Amygdala (tissue), 56 donors: ENCODE results near the gene ASB10.

Experiments used
- DNase-seq, 56 donors: peaks; one replicate each; lab custom pipeline; 2025; lab: John Stamatoyannopoulos, UW

Gene ASB10

GRCh38 chr7:151139071-151139790 is 47.8 kb downstream of the ASB10 start:
- no peak for DNase-seq

- no peak for DNase-seq
These were observed 48.7 kb downstream of the ASB10 start for GRCh38 chr7:151138153-151138851.

GRCh38 chr7:151137791-151138152 is 49.3 kb downstream of the ASB10 start:
- DNase-seq, result no peak

DNA sequence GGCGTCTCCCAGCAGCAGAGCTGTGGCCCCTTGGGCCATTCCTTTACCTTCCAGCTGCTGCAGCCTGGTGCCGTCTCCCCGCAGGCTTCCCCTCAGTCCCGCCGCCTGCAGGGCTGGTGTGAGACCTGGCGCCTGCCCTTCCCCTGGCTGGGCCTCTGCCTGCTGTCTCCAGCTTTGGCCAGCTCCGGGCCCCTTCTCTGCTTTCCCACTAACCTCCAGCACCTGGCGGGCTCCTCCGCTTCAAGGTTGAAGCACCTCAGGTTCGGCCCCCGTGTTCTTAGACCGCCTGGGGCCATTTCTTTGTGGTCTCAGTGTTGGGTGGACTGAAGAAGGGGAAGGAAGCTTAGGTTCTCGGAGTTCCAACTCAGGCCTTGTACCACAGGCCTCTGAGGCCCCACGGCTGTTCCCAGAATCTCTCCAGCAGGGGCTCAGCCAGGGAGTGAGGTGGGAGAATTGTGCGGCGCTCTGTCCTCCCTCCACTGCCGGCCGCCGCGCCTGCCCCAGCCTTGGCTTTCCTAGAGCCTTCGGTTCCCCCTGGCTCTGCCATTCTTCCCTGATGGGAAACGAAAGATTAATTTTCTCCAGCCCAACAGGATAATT is 49.9 kb downstream of the ASB10 start:
- no peak for DNase-seq

- DNase-seq, result no peak
These were observed 50.9 kb downstream of the ASB10 start for GRCh38 chr7:151135866-151136843.

- DNase-seq, result no peak
These were observed 51.6 kb downstream of the ASB10 start for GRCh38 chr7:151135525-151135845.

DNA sequence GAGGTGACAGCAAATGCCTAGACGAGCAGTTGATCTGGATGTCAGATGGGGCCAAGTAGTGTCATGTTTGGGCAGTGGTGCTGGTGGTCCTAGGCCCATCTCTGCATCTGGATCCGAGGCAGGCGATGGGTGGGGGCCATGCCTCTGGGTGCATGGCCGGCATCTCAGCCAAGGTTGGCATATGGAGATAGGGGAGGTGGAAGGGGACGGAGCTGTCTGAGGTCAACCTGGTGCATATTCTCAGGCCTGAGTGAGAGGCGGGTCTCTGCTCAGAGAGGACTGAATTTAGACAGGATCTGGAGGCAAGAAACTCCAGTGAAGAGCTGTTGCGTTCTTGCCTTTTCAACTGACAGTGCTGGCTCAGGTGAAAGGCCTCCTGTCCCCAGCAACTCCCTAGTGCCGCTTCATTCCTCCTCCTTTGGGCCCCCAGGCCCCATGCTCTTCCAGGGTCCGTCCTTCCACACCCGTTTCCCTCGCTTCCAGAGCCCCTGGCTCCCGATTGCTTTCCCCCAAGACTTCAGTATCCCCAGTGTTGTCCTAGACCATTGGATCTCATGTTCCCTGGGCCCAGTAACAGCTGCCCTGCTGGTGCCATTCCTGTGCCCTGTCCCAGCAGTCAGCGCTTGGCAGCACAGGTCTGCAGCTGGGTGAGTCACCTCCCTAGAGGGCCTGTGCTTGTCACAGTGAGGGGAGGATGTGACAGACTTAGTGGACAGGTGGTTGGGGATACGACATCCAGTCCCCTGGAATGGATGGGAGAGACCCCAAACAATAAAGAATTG is 52.1 kb downstream of the ASB10 start:
- no peak for DNase-seq

DNA sequence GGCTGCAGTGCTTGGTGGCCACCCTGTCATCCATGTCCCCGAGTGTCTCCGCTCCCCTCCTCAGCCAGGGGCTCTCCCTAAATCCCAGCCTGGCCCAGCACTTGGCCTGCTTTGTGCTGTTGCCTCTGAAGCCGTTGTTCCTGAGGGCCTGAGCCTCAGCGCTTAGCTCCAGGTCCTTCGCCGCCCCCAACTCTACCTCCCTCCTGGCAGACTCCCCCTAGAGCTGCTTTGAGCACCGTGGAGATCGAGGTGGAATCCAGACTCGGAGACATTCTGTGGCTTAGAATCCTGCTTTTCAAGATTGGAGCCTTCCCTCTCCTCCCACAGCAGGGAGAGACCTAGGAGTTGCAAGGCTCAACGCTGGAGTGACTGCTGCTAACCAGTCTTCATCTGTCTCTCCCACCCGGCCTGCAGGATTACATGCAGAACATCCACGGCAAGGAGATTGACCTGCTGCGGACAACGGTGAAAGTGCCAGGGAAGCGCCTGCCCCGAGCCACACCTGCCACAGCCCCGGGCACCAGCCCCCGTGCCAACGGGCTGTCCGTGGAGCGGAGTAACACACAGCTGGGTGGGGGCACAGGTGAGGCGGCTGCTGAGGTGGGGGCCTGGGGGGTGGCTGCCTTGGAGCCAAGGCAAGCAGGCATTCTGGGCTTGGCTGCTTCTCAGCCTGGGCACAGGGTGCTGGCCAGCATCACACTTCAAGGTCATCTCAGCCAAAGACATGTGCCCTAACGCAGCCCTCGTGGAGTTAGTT is 52.9 kb downstream of the ASB10 start:
- DNase-seq, result no peak

DNA sequence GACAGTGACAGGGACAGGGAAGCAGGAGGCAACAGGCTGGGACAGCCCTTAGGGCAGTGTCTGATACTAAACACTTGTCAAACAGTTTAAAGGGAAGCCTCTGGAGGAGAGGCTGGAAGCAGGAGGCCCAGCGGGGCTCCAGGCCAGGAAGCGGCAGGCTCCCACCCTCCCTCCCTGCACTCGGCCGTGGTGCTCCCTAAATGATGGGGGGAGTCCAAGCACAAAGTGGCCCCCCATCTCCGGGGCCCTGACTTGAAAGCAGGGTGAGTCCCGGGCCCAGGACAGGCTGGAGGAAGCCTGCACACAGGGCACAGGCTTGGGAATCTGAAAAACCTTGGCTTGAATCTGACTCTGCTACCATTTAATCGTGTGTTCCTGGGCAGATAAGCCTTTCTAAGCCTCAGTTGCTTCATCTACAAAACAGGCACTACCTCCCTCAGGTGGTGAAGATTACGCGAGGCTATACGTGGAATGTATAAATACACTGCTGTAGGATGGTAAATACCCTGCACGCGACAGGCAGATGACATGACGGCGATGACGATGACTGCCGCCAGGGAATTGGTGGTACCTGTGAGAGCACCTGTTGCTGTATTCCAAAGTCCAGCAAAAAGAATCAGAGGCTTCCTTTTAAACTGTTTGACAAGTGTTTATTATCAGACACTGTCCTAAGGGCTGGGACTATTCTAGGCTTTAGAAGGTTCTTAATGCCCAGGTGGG is 53.6 kb downstream of the ASB10 start:
- DNase-seq, result no peak

DNA sequence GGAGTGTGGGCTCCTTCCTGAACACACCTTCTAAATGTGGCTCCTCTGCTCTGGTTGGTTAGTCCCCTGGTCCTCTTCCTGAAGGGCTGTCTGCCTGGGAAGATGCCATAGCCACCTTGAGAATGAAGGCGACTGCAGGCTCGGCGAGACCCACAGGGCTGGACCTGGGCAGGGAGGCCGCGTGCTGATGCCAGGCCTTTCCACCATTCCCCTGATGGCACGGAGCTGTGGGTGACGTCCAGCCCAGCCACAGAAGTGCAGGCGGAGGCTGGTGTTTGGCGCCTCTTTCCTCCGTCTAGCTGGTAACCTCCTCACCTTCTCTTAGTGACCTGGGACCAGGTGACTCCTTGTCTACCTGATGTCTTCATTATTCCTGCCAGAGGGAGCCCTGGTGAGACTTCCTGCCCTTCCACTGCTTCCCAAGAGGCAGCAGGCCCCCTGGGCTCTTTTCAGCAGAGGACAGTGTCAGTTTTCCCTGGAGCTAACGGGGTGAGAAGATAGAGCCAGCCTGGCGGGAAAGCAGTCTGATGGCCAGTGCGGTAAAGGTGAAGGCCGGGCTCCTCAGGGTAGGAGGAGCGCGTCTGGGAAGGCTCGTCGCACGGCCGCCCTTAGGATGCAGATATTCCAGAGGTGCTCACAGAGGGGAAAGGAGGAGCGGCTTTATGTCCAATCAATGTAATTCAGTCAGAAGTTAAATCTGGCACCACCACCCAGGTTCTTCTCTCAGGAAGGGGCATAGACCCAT is 54.4 kb downstream of the ASB10 start:
- DNase-seq, result no peak

DNA sequence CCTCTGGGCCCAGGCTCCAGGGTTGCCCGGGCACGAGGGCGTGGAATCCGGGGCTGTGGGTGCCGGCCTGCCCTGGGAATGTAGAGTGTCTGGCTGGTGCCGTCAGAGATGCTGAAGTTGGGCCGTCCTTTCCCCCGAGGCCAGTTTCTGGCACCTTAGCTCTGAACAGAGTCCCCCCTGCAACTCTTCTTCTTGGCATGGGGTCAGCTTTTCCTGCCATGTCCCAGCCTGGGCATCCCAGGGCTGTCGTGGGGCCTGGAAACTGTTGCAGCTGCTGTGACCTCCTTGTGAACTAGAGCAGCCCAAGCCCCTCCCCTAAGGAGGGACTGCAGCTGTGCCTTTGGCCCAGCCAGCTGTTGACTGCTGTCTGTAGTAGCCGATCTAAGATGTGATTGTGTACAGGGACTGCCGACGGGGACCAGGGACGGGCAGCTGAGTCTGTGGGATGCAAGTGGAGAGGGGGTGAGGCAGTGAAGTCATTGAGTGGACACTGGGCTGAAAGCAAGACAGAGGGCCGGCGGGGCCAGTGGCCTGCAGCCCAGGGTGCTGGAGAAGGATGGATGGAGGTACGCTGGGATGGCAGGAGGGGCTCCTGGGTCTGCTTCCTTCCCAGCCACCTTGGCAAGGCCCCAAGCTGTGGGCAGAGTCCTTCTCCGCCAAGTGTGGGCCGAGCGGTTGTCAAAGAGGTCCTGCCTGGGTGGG is 55.3 kb downstream of the ASB10 start:
- peak in 47 of 56 donors; percentile 27 to 88 (median 61) for DNase-seq

GRCh38 chr7:151131224-151131591 is 55.8 kb downstream of the ASB10 start:
- no peak for DNase-seq

GRCh38 chr7:151130741-151131157 is 56.3 kb downstream of the ASB10 start:
- DNase-seq, result no peak

GRCh38 chr7:151129960-151130591 is 57.0 kb downstream of the ASB10 start:
- no peak for DNase-seq

- DNase-seq, result no peak
These were observed 57.7 kb downstream of the ASB10 start for GRCh38 chr7:151129117-151129959.

GRCh38 chr7:151128716-151129115 is 58.3 kb downstream of the ASB10 start:
- DNase-seq, result no peak
